Smooth muscle cell (in vitro differentiated cells): ENCODE measurements around the gene SLC44A3. TPM values are rescaled to one million over a fixed set of nuclear protein-coding genes. Genes with fewer than 3 reads are reported as not detected.
A peak's percentile ranks its signal among the peaks of the same experiment; 100 is the strongest.

Experiments used
- DNase-seq: peaks from one replicate; lab custom pipeline; 2025; ENCODE audit not compliant: unreplicated experiment; lab: John Stamatoyannopoulos, UW
- H2AFZ ChIP-seq: fragments of 200-600 bp; sonication (generic); 2 replicates; pipeline ENCODE4 v1.6.0; 2016; ENCODE audit warnings: antibody characterized with exemption, low read depth, mild to moderate bottlenecking
- H3F3A ChIP-seq: fragments of 200-600 bp; sonication (generic); 2 replicates; pipeline ENCODE4 v1.6.0; 2017; ENCODE audit warnings: antibody characterized with exemption, low read depth
- H3K27ac ChIP-seq: fragments of 200-600 bp; sonication (generic); 2 replicates; pipeline ENCODE4 v1.5.1; 2016; ENCODE audit warnings: low read depth, mild to moderate bottlenecking
- H3K27me3 ChIP-seq: fragments of 200-600 bp; sonication (generic); 2 replicates; pipeline ENCODE4 v1.6.1; 2016; ENCODE audit warnings: low read depth, mild to moderate bottlenecking
- H3K36me3 ChIP-seq: fragments of 200-600 bp; sonication (generic); 2 replicates; pipeline ENCODE4 v1.5.1; 2016; ENCODE audit warnings: low read depth
- H3K4me1 ChIP-seq: fragments of 200-600 bp; sonication (generic); 2 replicates; pipeline ENCODE4 v1.5.1; 2016; ENCODE audit warnings: low read depth
- H3K4me2 ChIP-seq: fragments of 200-600 bp; sonication (generic); 2 replicates; pipeline ENCODE4 v1.6.0; 2016; ENCODE audit warnings: mild to moderate bottlenecking
- H3K4me3 ChIP-seq: fragments of 200-600 bp; sonication (generic); 2 replicates; pipeline ENCODE4 v1.5.1; 2016; ENCODE audit warnings: mild to moderate bottlenecking
- H3K79me2 ChIP-seq: fragments of 200-600 bp; sonication (generic); 2 replicates; pipeline ENCODE4 v1.6.0; 2016; ENCODE audit warnings: low read depth, mild to moderate bottlenecking
- H3K9ac ChIP-seq: fragments of 200-600 bp; sonication (generic); 2 replicates; pipeline ENCODE4 v1.6.0; 2016; ENCODE audit warnings: low read depth
- H3K9me3 ChIP-seq: fragments of 200-600 bp; sonication (generic); replicated peaks from 2 replicates; pipeline ENCODE4 v1.5.1; 2016; ENCODE audit warnings: low read depth
- H4K20me1 ChIP-seq: fragments of 200-600 bp; sonication (generic); 2 replicates; pipeline ENCODE4 v1.6.0; 2016; ENCODE audit warnings: low read depth
- CTCF ChIP-seq: fragments of 200-600 bp; sonication (generic); IDR thresholded peaks from 2 replicates; pipeline ENCODE4 v1.5.1; 2017; ENCODE audit warnings: borderline replicate concordance, mild to moderate bottlenecking, antibody characterized with exemption; ENCODE audit not compliant: insufficient read depth, poor library complexity, severe bottlenecking
- WGBS: methylation state at CpG from one replicate; pipeline ENCODE4 v1.1.7; 2016; ENCODE audit warnings: low lambda C conversion rate; 5-methylcytosine and 5-hydroxymethylcytosine counted together
- polyA plus RNA-seq: library from polyadenylated mRNA; unstranded; fragments of >200 nt; fragmentation: Nextera tagmentation; extraction: Ambion mirVana; gene quantifications from 2 replicates; pipeline ENCODE4 v1.2.1, GENCODE V29; 2016
- total RNA-seq: library from RNA; depleted of rRNA; stranded (reverse); fragments of >200 nt; gene quantifications from 2 replicates; pipeline ENCODE4 v1.2.3, GENCODE V29; 2014

Gene SLC44A3
- total and polyA plus RNA-seq, 2 experiments from 2014 or later = 3.2 to 10.0 TPM

GRCh38 chr1:94798054-94798453, 22.1 kb upstream of the SLC44A3 start:
- H3K4me3 ChIP-seq = no peak overlapping the region
- H3K27ac ChIP-seq = peak overlapping the region; percentile 55
- H3F3A ChIP-seq = peaks cover 15% of the 10 kb centered on the region
- H3K79me2 ChIP-seq = peaks cover 13% of the 10 kb centered on the region
- H3K9ac ChIP-seq = no peak overlapping the region
- no peak for TF ChIP-seq CTCF
- peaks cover 19% of the 10 kb centered on the region for H3K4me1 ChIP-seq
- H3K27me3 ChIP-seq = no peaks in the 10 kb centered on the region
- no peak for DNase-seq
- no peaks in the 10 kb centered on the region for H3K36me3 ChIP-seq
- H2AFZ ChIP-seq = no peak overlapping the region
- no peaks in the 10 kb centered on the region for H4K20me1 ChIP-seq
- WGBS = 92% methylated on average over 3 of the region's 3 CpGs
- H3K4me2 ChIP-seq = peak overlapping the region; percentile 36
- H3K9me3 ChIP-seq = no peaks in the 10 kb centered on the region

GRCh38 chr1:94798462-94798861, 21.7 kb upstream of the SLC44A3 start:
- no peaks in the 10 kb centered on the region for H3K36me3 ChIP-seq

GRCh38 chr1:94799206-94799605, 21.0 kb upstream of the SLC44A3 start:
- H3K9ac ChIP-seq = no peak overlapping the region
- H3K4me3 ChIP-seq = no peak overlapping the region
- H3F3A ChIP-seq = peaks cover 10% of the 10 kb centered on the region
- peak overlapping the region; percentile 34 for H3K4me2 ChIP-seq
- no peaks in the 10 kb centered on the region for H3K9me3 ChIP-seq
- no peaks in the 10 kb centered on the region for H4K20me1 ChIP-seq
- no peak for TF ChIP-seq CTCF
- H3K4me1 ChIP-seq = peaks cover 22% of the 10 kb centered on the region
- 38% methylated on average over 4 of the region's 4 CpGs for WGBS
- no peaks in the 10 kb centered on the region for H3K27me3 ChIP-seq
- no peak for DNase-seq
- peak overlapping the region; percentile 8 for H2AFZ ChIP-seq
- H3K36me3 ChIP-seq = no peaks in the 10 kb centered on the region
- peaks cover 13% of the 10 kb centered on the region for H3K79me2 ChIP-seq
- peak overlapping the region; percentile 55 for H3K27ac ChIP-seq

More at GRCh38 chr1:94798462-94798861, 21.7 kb upstream of the SLC44A3 start:
- Histone ChIP-seq H3K27me3 (no peaks in the 10 kb centered on the region), H3K9ac (no peak overlapping the region), H3K27ac (peak overlapping the region; percentile 55), H2AFZ (no peak overlapping the region), H3K4me3 (no peak overlapping the region), H3K4me1 (peaks cover 19% of the 10 kb centered on the region), H3K9me3 (no peaks in the 10 kb centered on the region), H3K4me2 (peak overlapping the region; percentile 36), H3K79me2 (peaks cover 13% of the 10 kb centered on the region), H4K20me1 (no peaks in the 10 kb centered on the region), H3F3A (peaks cover 10% of the 10 kb centered on the region)
- no peak for TF ChIP-seq CTCF
- 95% methylated on average over 2 of the region's 2 CpGs for WGBS
- DNase-seq = no peak

- 26% methylated on average over 7 of the region's 7 CpGs for WGBS
- H3K4me2 ChIP-seq = peak overlapping the region; percentile 65
- peaks cover 18% of the 10 kb centered on the region for H3F3A ChIP-seq
- no peak for DNase-seq
- H3K4me1 ChIP-seq = peaks cover 26% of the 10 kb centered on the region
- peak; percentile 64 for TF ChIP-seq CTCF
- no peaks in the 10 kb centered on the region for H4K20me1 ChIP-seq
- no peaks in the 10 kb centered on the region for H3K27me3 ChIP-seq
- H3K9ac ChIP-seq = peak overlapping the region; percentile 0
- peak overlapping the region; percentile 13 for H3K4me3 ChIP-seq
- H3K79me2 ChIP-seq = peaks cover 13% of the 10 kb centered on the region
- H3K9me3 ChIP-seq = no peaks in the 10 kb centered on the region
- H3K36me3 ChIP-seq = no peaks in the 10 kb centered on the region
- H2AFZ ChIP-seq = peak overlapping the region; percentile 31
- peak overlapping the region; percentile 55 for H3K27ac ChIP-seq
Measured at GRCh38 chr1:94801919-94802546, 18.1 kb upstream of the SLC44A3 start.
